Right lobe of liver (tissue), 6 donors: ENCODE data around the gene SIL1. TPM values are rescaled to one million over a fixed set of nuclear protein-coding genes. Genes with fewer than 3 reads are reported as not detected.

Experiments used
- ATAC-seq, 4 donors: fragments of 200-7000 bp; cut with Tn5 transposase; one replicate each; pipeline ENCODE4 v1.9.1; 2020; ENCODE audit warnings: mild to moderate bottlenecking in 4 of 4, moderate library complexity in 4 of 4
- DNase-seq, 3 donors: peaks; one replicate each; pipeline ENCODE4 v3.0.0-alpha.2; 2020
- H3K27ac ChIP-seq, 3 donors: fragments of 200-600 bp; one replicate each; pipeline ENCODE4 v1.8.0; 2022
- H3K27me3 ChIP-seq, 2 donors: fragments of 200-600 bp; one replicate each; pipeline ENCODE4 v1.8.0; 2022
- H3K36me3 ChIP-seq, 4 donors: fragments of 200-600 bp; sonication (generic) in 1 of 4; one replicate each; pipeline versions ENCODE4 v1.5.1 to v1.8.0; 2017 to 2022; ENCODE audit warnings: control low read depth in 1 of 4
- H3K4me1 ChIP-seq, 4 donors: fragments of 200-600 bp; sonication (generic) in 1 of 4; one replicate each; pipeline versions ENCODE4 v1.5.1 to v1.8.0; 2017 to 2022; ENCODE audit warnings: control low read depth in 1 of 4
- H3K4me3 ChIP-seq, 3 donors: fragments of 200-600 bp; one replicate each; pipeline ENCODE4 v1.8.0; 2022
- H3K9me3 ChIP-seq, 4 donors: fragments of 200-600 bp; sonication (generic) in 1 of 4; one replicate each; pipeline versions ENCODE4 v1.5.1 to v1.8.0; 2017 to 2022; ENCODE audit warnings: control low read depth in 1 of 4
- POLR2A ChIP-seq: fragments of 450-650 bp; IDR thresholded peaks from one replicate; pipeline ENCODE4 v1.6.1; 2017; ENCODE audit warnings: antibody characterized with exemption, mild to moderate bottlenecking
- WGBS: methylation state at CpG from one replicate; pipeline ENCODE4 v1.1.6; 2018; ENCODE audit warnings: low coverage, low lambda C conversion rate; ENCODE audit not compliant: insufficient coverage; ENCODE audit errors: missing lambda C conversion rate; 5-methylcytosine and 5-hydroxymethylcytosine counted together
- intact Hi-C, 2 donors: fragments of 100-400 bp; cut with DNase I; formaldehyde crosslinking; loops; one replicate each; pipeline versions ENCODE4 v1.11.2 to v1.14.1; 2022
- total RNA-seq, 6 experiments: library from RNA; depleted of rRNA in 2 of 6; stranded (reverse); fragments of >200 nt in 2 of 6; fragmentation: NEBNext Ultra II Directional in 3 of 6; extraction: Animal tissue kit (Norgen Biotek cat#: 25700) in 3 of 6; gene quantifications; one replicate each; pipeline versions ENCODE4 v1.1.0 to v1.2.4, GENCODE V29; 2016 to 2023
- TF ChIP-seq, protein P1 (sequence below), 4 donors: fragments of 200-600 bp in 3 of 4; fragments of 450-650 bp in 1 of 4; IDR thresholded peaks; one replicate each; pipeline versions ENCODE4 v1.5.1 to v1.8.0; 2016 to 2022; ENCODE audit warnings: antibody characterized with exemption in 4 of 4, mild to moderate bottlenecking in 2 of 4
- donor health status: DM: no; HTN: yes; CAD: no.
- donor health status: DM: no; HTN: no; CAD: no.
- donor health status: DM: no; HTN: no; CAD: no.
- donor health status: DM: no; HTN: yes; CAD: no.
- donor health status: DM: no; HTN: yes; CAD: no.

The SIL1 gene
- total RNA-seq, 6 experiments from 2014 or later, result 57.6 to 94.9 (median 67.0) TPM

DNA sequence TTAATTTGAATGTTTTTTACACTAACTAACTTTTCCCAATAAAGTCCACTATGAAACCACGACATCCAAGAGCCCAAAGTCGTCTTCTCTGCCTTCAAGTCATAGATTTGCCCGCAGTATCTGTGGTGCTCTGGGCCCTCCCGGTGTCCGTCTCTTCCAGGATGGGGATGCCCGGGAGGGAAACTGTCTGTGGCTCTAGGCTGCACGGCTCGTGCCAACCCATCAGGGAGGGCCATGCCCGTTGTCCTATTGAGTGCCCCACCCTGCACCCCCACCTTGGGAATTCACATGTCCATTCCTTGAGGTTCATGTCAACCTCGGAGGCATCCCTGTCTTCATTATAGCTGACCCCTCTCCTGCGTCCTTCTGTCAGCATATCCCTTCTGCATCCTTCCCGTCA, 263.2 kb downstream of the SIL1 start:
- ATAC-seq, result no peak
- H3K9me3 ChIP-seq, result no peaks in the 10 kb centered on the region
- intact Hi-C loops, result no loop called here
- WGBS, result 92% methylated on average over 10 of the region's 12 CpGs
- H3K36me3 ChIP-seq, result peaks cover 6 to 45% (median 21%) of the 10 kb centered on the region in 4 donors
- TF ChIP-seq, protein P1, sequence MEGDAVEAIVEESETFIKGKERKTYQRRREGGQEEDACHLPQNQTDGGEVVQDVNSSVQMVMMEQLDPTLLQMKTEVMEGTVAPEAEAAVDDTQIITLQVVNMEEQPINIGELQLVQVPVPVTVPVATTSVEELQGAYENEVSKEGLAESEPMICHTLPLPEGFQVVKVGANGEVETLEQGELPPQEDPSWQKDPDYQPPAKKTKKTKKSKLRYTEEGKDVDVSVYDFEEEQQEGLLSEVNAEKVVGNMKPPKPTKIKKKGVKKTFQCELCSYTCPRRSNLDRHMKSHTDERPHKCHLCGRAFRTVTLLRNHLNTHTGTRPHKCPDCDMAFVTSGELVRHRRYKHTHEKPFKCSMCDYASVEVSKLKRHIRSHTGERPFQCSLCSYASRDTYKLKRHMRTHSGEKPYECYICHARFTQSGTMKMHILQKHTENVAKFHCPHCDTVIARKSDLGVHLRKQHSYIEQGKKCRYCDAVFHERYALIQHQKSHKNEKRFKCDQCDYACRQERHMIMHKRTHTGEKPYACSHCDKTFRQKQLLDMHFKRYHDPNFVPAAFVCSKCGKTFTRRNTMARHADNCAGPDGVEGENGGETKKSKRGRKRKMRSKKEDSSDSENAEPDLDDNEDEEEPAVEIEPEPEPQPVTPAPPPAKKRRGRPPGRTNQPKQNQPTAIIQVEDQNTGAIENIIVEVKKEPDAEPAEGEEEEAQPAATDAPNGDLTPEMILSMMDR (IDR thresholded peaks at IDR 0.05), result no peak
- TF ChIP-seq POLR2A, result no peak
- no peaks in the 10 kb centered on the region for H3K27me3 ChIP-seq
- peaks cover 0 to 3% (median 0%) of the 10 kb centered on the region in 4 donors for H3K4me1 ChIP-seq
- no peak for DNase-seq
- H3K4me3 ChIP-seq, result no peak overlapping the region
- H3K27ac ChIP-seq, result no peak overlapping the region

DNA sequence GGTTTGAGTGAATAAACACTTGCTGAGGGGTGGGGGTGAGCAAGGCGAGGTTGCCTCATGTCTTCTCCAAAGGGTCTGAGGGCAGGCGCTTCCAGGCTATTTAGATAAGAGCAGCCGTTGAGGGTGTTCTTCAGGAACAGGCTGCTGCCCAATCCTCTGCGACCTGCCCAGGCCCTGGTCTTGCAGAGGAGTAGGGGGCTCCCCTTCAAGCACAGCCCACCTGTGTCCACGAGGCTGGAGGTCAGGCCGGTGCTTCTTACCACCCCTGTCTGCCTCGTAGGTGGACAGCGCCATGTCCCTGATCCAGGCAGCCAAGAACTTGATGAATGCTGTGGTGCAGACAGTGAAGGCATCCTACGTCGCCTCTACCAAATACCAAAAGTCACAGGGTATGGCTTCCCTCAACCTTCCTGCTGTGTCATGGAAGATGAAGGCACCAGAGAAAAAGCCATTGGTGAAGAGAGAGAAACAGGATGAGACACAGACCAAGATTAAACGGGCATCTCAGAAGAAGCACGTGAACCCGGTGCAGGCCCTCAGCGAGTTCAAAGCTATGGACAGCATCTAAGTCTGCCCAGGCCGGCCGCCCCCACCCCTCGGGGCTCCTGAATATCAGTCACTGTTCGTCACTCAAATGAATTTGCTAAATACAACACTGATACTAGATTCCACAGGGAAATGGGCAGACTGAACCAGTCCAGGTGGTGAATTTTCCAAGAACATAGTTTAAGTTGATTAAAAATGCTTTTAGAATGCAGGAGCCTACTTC, 264.5 kb downstream of the SIL1 start:
- Histone ChIP-seq H3K4me1 (peaks cover 0 to 3% (median under 1%) of the 10 kb centered on the region in 4 donors), H3K4me3 (no peak overlapping the region), H3K9me3 (no peaks in the 10 kb centered on the region), H3K27me3 (no peaks in the 10 kb centered on the region), H3K36me3 (peaks cover 6 to 55% (median 26%) of the 10 kb centered on the region in 4 donors), H3K27ac (no peak overlapping the region)
- no peak for TF ChIP-seq POLR2A
- TF ChIP-seq, protein P1 (IDR thresholded peaks at IDR 0.05), result no peak
- 84% methylated on average over 6 of the region's 18 CpGs for WGBS
- ATAC-seq (no peak), DNase-seq (no peak)
- intact Hi-C loops, result no loop called here

DNA sequence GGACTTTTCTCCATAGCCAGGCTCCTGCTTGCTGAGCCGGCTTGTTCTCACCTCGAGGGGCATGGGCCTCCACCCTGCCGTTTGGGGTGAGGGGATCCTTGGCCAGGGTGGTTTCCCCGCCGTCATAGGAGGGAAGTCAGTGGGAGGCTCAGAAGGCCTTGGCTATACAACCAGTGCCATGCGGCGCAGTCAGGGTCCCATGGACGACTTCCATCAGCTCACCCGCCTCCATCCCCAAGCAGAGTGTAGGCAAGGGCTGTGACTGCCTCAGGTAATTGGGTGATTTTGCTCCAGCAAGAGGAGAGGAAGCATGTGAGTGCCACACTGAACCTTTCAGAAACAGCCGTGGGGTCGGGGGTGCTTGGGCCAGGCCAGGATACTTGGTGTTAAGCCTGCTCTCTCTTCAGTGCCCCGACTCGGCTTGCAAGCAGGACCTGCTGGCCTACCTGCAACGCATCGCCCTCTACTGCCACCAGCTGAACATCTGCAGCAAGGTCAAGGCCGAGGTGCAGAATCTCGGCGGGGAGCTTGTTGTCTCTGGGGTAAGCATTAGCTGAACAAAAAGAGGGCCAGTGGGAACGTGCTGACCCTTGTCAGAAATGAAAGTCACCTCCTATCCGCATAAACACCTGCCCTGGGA, 265.9 kb downstream of the SIL1 start:
- intact Hi-C loops, result no loop called here
- Histone ChIP-seq H3K27ac (no peak overlapping the region), H3K27me3 (no peaks in the 10 kb centered on the region), H3K4me3 (no peak overlapping the region), H3K4me1 (peaks cover 0 to 11% (median 3%) of the 10 kb centered on the region in 4 donors), H3K36me3 (peaks cover 6 to 55% (median 26%) of the 10 kb centered on the region in 4 donors), H3K9me3 (no peaks in the 10 kb centered on the region)
- WGBS, result 54% methylated on average over 2 of the region's 20 CpGs
- DNase-seq (no peak), ATAC-seq (no peak)
- no peak for TF ChIP-seq POLR2A
- TF ChIP-seq, protein P1 (IDR thresholded peaks at IDR 0.05), result no peak

DNA sequence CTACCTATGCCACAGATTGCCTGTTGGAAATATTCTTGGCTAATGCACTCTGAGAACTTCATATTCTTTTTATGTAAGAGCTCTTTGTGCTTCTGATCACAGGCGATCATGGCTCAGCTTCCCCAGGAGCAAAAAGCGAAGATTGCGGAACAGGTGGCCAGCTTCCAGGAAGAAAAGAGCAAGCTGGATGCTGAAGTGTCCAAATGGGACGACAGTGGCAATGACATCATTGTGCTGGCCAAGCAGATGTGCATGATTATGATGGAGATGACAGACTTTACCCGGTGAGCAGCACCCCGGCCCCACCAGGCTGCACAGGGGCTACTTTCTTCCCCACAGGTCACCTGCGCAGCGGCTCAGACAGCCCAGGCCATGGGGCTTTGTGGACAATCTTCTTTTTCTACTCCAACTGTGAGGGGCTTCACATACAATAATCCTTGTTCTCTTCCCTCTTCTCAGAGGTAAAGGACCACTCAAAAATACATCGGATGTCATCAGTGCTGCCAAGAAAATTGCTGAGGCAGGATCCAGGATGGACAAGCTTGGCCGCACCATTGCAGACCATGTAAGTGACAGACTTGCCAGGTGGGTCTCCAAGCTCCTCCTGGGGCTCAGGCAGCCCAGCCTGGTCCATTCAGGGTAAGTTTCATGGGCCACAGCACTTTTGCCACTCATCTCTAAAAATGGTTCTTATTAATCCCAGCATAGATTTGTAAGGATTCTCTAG, 267.6 kb downstream of the SIL1 start:
- TF ChIP-seq POLR2A, result no peak
- TF ChIP-seq, protein P1 (IDR thresholded peaks at IDR 0.05), result no peak
- Histone ChIP-seq H3K4me1 (peaks cover 0 to 11% (median 3%) of the 10 kb centered on the region in 4 donors), H3K36me3 (peaks cover 7 to 62% (median 33%) of the 10 kb centered on the region in 4 donors), H3K27me3 (no peaks in the 10 kb centered on the region), H3K27ac (no peak overlapping the region), H3K4me3 (no peak overlapping the region), H3K9me3 (no peaks in the 10 kb centered on the region)
- 53% methylated on average over 5 of the region's 10 CpGs for WGBS
- no peak for DNase-seq
- no peak for ATAC-seq
- intact Hi-C loops, result no loop called here
